ENCODE measurements around the gene CLIC3.

GRCh38 chr9:136957901-136958300 lies 38.5 kb downstream of the CLIC3 start:
- no peak for TF ChIP-seq CTCF (IDR thresholded peaks at IDR 0.05)
- TF ChIP-seq POLR2A (IDR thresholded peaks at IDR 0.05), result no peak
